GM12865 (cell line): ENCODE data around the gene P2RY10.

Source experiments
- DNase-seq: peaks from one replicate; pipeline ENCODE4 v3.0.0; 2010; ENCODE audit warnings: low read depth
- H3K4me3 ChIP-seq: 2 replicates; pipeline ENCODE4 v1.5.1; 2011; ENCODE audit warnings: mild to moderate bottlenecking, low read depth, low read length, control low read depth
- CTCF ChIP-seq: IDR thresholded peaks from 2 replicates; pipeline ENCODE4 v1.5.1; 2011; ENCODE audit warnings: low read length, control low read depth, low read depth, inconsistent platforms; ENCODE audit not compliant: insufficient read depth; ENCODE audit errors: missing control alignments

The P2RY10 gene

GRCh38 chrX:78945186-78945912, at the start of gene P2RY10:
Gene P2RY10, plus strand, starts transcription at chrX:78945391. Its CDS starts 15,130 bp downstream, at chrX:78960521.
- peak within 1 kb of the TSS; percentile 79 for H3K4me3 ChIP-seq

GRCh38 chrX:78922754-78923153, 22.4 kb upstream of the P2RY10 start:
- peak; percentile 40 for DNase-seq
- H3K4me3 ChIP-seq = peak overlapping the region; percentile 16; the same call in 1 of the 2 replicates
- no peak for TF ChIP-seq CTCF

More at GRCh38 chrX:78945186-78945912, at the start of gene P2RY10:
- TF ChIP-seq CTCF = no peak
- peak; percentile 80 for DNase-seq

GRCh38 chrX:78923198-78924015, 21.8 kb upstream of the P2RY10 start:
- peak overlapping the region; percentile 16 for H3K4me3 ChIP-seq
- TF ChIP-seq CTCF = no peak
- peak; percentile 81 for DNase-seq

GRCh38 chrX:78931814-78932213, 13.4 kb upstream of the P2RY10 start:
- DNase-seq = no peak
- no peak for TF ChIP-seq CTCF
- H3K4me3 ChIP-seq = no peak overlapping the region

- H3K4me3 ChIP-seq = no peak overlapping the region
- no peak for DNase-seq
- TF ChIP-seq CTCF = no peak
Observed at GRCh38 chrX:78934866-78935265, 10.3 kb upstream of the P2RY10 start.

GRCh38 chrX:78944351-78944750, 840 bp upstream of the P2RY10 start:
- H3K4me3 ChIP-seq = peak overlapping the region; percentile 52; the same call in 1 of the 2 replicates
- no peak for TF ChIP-seq CTCF
- DNase-seq = no peak
